HG03457 (cell line): Measurements from ENCODE around the gene RPL18.

ENCODE experiments used
- ATAC-seq: cut with Tn5 transposase; IDR thresholded peaks from one replicate; pipeline ENCODE4 v1.9.1; 2021; ENCODE audit warnings: moderate number of reproducible peaks; ENCODE audit not compliant: unreplicated experiment

RPL18 gene

DNA sequence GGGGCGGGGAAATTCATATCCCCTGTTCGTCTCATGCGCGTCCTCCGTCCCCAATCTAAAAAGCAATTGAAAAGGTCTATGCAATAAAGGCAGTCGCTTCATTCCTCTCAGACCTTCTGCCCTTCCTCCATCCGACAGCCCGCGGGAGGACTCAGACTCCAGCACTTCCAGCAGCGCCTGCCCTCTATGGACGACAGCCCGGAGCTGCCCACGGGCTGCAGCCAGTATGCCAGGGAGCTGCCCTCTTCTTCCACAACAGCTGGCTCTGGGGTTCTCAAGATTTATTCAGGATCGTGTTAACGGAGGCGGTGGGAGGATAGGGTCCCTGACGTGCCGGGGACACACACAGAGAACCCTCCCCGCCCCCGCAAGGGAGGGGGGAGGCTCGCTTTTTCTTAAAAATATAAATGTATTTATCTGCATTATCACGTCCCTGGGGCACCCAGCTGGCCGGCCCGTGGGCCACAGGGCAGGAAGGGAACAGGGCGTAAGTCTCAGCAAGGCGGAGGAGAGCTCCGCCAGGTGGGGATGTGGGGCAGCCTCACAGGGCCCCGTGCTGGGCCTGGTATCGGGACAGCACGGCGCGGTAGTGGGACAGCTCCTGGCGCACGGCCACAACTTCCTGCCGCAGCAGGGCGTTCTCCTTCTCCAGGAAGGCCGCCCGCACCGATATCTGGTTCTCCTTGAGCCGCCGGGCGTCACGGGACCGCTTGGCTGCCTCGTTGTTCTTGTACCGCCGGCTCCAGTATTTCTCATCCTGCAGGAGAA, 11.5 kb upstream of the RPL18 start:
- no peak for ATAC-seq

DNA sequence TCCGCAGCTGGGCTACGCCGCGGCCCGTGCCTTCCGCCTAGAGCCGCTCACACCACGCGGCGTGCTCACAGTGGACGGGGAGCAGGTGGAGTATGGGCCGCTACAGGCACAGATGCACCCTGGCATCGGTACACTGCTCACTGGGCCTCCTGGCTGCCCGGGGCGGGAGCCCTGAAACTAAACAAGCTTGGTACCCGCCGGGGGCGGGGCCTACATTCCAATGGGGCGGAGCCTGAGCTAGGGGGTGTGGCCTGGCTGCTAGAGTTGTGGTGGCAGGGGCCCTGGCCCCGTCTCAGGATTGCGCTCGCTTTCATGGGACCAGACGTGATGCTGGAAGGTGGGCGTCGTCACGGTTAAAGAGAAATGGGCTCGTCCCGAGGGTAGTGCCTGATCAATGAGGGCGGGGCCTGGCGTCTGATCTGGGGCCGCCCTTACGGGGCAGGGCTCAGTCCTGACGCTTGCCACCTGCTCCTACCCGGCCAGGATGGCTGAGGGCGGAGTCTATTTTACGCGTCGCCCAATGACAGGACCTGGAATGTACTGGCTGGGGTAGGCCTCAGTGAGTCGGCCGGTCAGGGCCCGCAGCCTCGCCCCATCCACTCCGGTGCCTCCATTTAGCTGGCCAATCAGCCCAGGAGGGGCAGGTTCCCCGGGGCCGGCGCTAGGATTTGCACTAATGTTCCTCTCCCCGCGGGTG, 10.8 kb upstream of the RPL18 start:
- no peak for ATAC-seq

DNA sequence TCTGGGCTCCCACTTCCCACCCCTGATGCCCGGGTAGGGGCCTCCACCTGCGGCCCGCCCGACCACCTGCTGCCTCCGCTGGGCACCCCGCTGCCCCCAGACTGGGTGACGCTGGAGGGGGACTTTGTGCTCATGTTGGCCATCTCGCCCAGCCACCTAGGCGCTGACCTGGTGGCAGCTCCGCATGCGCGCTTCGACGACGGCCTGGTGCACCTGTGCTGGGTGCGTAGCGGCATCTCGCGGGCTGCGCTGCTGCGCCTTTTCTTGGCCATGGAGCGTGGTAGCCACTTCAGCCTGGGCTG, 10.3 kb upstream of the RPL18 start:
- ATAC-seq = no peak

DNA sequence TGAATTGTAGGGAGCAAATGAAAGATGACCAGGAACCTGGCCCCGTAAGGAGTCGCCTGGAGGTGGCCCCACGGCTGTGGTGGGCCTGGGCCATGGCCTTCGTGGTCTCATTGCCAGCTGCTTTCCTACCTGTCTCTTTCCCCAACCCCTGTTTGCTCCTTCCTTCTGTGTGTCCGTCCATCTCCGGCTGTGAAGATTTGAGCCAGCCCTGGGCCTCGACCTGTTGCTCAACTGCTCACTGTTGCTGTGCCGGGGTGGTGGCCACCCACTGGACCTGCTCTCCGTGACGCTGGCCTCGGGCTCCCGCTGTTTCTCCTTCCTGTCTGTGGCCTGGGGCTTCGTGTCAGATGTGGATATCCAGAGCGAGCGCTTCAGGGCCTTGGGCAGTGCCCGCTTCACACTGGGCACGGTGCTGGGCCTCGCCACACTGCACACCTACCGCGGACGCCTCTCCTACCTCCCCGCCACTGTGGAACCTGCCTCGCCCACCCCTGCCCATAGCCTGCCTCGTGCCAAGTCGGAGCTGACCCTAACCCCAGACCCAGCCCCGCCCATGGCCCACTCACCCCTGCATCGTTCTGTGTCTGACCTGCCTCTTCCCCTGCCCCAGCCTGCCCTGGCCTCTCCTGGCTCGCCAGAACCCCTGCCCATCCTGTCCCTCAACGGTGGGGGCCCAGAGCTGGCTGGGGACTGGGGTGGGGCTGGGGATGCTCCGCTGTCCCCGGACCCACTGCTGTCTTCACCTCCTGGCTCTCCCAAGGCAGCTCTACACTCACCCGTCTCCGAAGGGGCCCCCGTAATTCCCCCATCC, 9.7 kb upstream of the RPL18 start:
- no peak for ATAC-seq

DNA sequence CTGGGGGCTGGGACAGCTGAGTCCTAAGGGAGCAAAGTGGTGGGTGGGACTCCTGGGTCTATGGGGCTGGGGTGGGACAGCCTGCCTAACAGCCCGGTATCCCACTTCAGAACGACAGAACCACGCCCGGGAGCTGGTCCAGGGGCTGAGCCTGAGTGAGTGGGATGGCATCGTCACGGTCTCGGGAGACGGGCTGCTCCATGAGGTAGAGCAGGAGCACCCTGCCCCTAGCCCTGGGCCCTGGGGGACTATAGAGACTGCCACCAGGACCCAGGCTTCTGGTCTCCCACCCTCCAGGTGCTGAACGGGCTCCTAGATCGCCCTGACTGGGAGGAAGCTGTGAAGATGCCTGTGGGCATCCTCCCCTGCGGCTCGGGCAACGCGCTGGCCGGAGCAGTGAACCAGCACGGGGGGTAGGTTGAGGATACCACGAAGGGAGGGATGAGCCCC, 8.9 kb upstream of the RPL18 start:
- ATAC-seq = no peak

DNA sequence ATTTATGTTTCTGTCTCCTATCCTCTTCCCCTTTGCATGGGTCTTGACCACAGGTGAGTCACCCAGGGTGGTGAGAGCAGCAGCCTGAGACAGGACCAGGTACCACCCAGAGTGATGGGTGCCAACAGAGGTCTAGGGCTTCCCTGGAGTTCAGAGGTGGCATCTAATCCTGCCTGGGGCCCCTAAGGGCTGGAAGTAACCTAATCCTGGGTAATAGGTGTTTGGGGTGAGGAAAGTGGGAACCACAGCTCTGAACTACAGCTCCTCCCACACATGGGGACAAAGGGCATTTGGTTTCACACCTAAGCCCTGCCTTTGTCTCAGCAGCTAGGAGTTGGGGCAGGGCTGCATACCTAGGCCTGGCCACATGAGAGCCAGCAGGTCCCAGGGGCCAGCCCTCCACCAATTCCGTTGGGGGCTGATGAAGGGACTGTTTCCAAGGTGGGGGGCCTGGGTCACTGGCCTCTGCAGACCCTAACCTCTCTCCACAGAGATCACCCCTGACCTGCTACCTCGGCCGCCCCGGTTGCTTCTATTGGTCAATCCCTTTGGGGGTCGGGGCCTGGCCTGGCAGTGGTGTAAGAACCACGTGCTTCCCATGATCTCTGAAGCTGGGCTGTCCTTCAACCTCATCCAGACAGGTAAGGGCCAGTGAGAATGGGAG, 8.4 kb upstream of the RPL18 start:
- no peak for ATAC-seq

DNA sequence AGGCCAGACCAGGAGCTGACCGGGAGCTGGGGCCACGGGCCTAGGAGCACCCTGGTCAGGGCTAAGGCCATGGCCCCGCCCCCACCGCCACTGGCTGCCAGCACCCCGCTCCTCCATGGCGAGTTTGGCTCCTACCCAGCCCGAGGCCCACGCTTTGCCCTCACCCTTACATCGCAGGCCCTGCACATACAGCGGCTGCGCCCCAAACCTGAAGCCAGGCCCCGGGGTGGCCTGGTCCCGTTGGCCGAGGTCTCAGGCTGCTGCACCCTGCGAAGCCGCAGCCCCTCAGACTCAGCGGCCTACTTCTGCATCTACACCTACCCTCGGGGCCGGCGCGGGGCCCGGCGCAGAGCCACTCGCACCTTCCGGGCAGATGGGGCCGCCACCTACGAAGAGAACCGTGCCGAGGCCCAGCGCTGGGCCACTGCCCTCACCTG, 6.9 kb upstream of the RPL18 start:
- no peak for ATAC-seq

DNA sequence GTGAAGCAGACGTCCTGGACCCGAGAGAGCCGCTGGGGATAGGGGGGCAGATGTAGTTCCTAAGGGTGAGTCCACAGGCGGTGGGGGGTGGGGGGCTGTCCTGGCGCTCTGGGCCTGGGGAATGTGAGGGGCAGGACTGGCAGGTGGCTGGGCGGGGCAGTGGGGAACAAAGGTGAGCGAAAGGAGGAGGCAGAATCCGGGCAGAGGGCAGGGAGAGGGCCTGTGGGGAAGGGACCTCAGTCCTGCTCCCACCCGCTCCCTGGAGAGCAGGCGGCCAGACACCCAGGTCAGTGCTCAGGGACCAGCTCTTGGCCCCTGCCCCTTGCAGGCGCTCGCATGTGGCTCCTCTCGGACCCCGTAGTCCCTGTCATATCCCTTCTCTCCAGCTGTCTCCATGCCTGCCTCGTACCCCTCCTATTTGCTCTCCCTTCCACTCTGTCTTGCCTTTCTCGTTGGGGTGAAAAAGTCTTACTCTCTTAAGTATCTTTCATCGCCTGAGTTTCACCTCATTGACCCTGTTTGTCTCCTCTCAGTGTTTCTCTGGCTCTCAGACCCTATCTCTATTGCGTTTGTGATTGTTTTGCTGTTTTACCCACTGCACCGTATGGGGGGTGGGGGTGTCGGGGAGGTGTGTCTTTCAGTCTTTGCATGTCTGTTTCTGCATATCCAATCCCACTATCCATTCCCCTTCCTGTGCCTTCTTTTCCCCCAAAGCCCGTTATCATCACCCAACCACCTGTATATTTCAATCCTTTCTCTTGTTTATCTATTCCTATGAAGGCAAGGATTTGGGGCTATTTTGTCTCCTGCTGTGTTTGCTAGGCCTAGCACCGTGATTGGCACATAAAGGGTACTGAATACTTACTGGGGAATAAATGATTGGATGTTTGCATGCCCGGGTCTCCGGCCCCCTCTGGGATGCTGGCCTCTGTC, 6.1 kb upstream of the RPL18 start:
- no peak for ATAC-seq

DNA sequence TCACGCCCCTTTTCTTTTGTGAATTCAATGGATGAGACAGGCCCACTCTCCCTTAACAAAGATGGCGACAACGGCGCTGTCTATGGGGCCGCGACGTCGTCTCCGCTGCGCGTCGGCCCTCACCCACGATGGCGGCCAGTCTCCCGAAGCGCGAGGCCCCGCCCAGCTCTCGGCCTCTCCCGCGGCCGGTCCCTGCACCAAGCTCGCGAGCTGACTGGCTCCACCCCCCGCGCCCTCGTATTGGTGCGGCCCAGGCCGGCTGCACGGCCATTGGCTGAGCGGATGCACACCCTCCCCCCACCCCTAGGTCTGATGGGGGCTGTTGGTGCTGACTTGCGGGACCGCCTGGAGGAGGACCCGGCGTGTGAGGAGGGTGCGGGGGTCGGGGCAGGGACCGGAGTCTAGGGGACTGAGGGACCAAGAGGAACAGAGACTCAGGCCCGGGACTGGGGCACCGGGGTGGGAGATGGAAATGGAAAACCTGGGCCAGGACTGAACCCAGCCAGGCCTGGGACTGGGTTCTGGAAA, 5.2 kb upstream of the RPL18 start:
- no peak for ATAC-seq

DNA sequence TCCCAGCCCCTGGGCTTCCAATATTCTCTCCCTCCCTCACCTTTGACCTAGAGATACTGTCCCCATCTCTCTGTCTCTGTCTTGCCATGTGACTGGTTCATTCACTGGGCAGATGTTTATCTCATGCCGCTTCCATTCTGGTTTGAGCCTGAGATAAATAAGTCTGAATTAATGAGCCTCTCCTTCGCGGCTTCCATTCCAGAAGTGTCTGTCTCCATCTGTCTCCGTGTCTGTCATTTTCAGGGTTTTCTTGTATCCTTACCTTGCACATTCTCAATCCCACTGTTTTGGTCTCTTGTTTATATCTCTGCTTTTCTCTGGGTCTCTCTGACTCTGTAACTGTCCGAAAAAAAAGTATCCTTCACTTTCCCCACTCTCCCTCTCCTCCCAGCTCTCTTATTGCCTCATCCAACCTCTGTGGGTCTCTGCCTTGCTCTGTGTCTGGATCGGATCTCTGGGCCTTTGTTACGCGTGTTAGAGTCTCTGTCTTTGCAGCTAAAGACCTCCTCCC, 4.6 kb upstream of the RPL18 start:
- ATAC-seq = no peak

DNA sequence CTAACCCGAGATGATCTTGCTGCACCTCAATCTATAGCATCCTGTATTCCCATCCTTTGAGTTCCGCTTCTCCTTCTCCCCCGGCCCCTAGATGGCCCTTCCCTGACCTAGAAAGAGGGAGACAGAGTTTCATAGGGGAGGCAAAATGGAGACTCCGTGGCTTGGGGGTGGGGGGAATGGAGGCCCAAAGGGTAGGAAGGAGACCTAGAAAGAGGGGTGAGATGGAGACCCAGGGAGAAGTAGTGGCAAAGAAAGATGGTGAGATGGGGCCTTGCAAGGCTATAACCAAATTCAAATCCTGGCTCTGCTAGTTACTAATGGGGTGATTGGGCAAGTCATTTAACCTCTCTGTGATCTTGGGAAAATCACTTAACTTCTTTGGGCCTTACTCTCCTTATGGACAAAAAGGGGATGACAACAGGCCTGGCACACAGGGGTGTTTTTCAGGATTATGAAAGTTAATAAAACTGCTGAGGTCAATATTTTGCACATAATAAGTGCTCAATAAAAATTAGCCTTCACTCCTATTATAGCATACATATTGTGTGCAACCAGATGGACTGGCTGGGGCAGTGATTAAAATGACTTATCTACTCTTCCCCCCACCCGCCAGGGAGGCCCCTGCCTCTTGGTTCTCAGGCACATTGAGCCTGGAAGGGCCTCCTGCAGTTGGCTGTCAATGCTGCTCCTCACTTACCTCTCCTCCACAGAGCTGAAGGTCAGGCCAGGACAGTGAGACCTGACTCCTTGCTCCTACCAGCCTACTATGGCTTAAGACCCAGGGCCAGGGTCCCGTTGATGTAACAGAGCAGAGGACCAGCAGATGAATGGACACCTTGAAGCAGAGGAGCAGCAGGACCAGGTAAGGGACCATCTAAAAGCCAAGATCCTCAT, 961 bp upstream of the RPL18 start:
- ATAC-seq = no peak

DNA sequence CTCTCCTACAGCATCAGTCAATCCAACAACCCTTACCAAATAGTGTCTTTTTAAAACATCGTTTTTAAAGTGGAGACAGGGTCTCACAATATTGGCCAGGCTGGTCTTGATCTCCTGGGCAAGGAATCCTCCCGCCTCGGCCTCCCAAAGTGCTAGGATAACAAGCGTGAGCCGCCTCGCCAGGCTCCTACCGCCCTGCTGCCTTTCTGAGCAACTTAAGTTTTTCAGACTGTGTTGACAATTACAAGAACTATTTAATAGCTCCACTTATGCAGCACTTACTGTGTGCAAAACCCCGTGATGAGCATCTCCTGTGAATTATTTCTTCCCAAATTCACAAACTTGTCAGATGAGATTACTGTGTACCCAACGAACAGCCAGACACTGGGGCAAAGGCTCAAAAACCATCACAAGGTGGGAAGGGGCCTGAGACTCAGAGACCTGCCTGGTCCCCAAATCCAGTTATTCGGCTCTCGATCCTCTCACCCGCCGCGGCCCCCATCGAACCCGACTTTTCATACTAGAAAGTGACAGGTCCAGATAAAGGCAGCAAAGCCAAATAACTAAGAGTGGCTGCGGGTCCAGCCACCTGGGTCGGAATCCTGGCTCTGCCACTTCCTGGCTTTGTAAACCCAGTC, 581 bp downstream of the RPL18 start:
- ATAC-seq = peak; percentile 8

DNA sequence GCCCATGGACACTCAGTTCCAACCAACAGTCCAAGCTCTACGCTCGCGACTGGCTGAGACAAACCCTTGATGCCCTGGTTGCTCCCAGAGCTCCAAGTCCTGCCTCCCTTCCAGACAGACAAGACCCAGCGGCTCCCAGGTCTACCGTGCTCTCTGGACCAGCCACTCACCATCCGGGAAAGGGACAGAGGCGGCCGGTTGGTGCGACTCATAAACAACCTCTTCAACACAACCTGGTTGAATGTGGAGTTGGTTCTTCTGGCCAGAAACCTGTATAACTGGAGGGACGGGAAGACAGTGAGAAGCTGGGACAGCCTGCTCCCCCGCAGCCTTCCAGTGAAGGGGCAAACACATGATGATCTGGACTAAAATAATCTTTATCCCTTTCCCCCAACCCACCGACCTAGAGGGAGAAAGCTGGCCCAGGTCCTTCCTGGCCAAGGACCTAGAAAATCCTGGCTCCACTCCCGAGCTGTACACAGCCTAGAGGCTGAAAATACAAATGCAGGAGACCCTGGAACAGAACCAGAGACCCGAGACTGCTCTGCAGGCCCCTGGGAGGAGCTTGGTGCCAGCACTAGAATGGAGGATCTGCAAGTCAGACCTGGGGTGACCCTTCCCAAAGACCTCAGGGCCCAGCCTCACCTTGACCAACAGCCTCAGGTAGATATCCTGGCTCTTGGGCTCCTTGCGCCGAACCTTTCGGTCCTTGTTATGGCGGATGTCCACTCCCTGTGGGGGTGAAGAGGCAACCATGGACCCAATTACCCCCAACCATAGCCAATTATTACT, 1.6 kb downstream of the RPL18 start:
- no peak for ATAC-seq

DNA sequence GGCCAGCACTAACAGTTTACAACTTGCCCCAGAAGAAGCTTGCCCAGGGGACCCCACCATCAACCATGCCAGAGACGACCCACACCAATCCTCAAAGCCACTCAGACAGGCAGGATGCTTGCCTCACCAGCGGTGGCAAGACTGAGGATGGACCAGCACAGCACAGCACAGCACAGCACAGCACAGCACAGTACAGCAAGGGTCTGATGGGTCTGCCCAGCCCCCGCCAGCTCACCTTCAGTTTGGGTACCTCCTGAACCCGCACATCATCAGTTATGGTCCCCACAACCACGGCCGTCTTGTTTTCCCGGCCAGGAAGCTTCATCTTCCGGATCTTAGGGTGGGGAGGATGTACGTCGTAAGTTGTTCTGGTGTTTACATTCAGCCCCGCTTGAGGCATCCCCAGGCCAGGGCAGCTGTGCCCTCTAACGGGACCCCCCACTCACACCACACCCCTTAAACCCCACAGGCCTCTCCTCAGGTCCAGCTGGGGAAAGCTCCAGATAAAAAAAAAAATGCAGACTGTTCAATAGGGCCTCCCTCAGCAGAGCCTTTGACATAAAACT, 2.4 kb downstream of the RPL18 start:
- ATAC-seq = no peak

DNA sequence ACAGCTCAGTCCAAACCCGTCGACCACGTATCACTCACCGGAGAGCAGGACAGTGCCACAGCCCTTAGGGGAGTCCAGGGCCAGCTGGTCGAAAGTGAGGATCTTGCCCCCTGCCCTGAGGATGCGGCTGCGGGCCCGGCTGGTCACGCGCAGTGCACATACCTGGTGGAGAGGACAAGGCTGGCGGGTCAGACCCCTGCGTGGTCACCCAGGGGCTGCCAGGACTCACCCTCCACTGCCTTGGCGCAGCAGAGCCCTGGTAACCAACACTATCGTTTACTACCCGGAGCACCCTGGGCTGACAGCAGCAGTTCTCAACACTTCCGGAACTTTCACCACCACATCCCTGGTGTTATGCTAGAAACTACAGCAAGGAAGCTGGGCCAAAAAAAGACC, 2.9 kb downstream of the RPL18 start:
- ATAC-seq = no peak

DNA sequence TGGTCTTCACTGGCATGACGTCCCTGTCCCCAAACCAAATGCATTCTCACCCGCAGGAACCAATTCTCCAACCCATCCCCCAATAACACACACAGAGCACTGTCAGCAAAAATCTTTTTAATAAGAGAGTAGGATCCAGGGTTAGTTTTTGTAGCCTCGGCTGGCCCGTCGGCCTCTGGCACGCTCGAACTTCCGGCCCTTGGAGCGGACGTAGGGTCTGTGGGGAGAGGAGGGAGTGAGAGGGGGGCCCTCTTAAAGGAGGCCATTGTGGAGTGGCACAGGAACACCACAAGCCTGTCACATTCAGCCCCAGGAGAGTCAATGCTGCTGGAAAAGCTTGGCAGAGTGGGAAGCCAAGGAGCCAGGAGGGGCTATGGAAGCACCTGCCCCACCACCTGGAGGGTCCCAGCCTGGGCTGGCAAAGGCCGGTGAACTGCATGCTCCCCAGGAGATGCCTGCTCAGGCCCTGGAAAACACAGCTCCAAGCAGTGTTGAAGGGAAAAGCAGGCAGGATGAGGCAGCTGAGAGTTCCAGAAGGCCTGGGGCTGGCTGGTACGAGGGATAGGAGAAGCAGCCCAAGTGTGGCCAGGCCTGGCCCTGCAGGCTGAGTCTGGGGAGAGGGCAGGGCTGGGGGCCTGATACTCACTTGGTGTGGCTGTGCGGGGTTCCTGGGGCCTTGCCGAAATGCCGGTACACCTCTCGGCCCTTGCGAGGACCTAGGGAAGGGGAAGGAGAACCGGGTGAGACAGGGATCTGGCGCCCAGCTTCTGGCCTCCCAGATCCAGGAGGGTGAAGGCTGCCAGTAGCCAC, 3.5 kb downstream of the RPL18 start:
- no peak for ATAC-seq
